MCF 10A (cell line): Measurements from ENCODE around the gene MVP. TPM values are rescaled to one million over a fixed set of nuclear protein-coding genes. Genes with fewer than 3 reads are reported as not detected.

ENCODE experiments used
- BruUV-seq: library from RNA; stranded (reverse); fragments of 400-500 nt; replicated peaks from 2 replicates; lab custom pipeline; 2021; lab: Mats Ljungman, UMichigan
- CTCF ChIA-PET: fragments of 300-600 bp; sonication (Branson Sonifier 250); formaldehyde crosslinking; extraction: SDS; loops from one replicate; lab custom pipeline; 2021; ENCODE audit warnings: antibody characterized with exemption, inconsistent platforms; lab: Yijun Ruan, JAX
- POLR2A ChIA-PET: fragments of 300-600, 350-650 bp; sonication (Branson Sonifier 250); formaldehyde crosslinking; extraction: SDS; loops from one replicate; lab custom pipeline; 2020; ENCODE audit warnings: antibody characterized with exemption, inconsistent platforms; lab: Yijun Ruan, JAX
- DNase-seq: peaks from one replicate; pipeline ENCODE4 v3.0.0-alpha.2; 2018; ENCODE audit not compliant: unreplicated experiment
- H3K27ac Mint-ChIP-seq: one replicate; pipeline ENCODE4 v1.8.0; 2022; ENCODE audit warnings: mild to moderate bottlenecking, low read depth, mixed read lengths; ENCODE audit not compliant: unreplicated experiment
- H3K27me3 Mint-ChIP-seq: one replicate; pipeline ENCODE4 v1.8.0; 2022; ENCODE audit warnings: mixed read lengths; ENCODE audit not compliant: insufficient read depth, unreplicated experiment
- H3K36me3 Mint-ChIP-seq: one replicate; pipeline ENCODE4 v1.8.0; 2022; ENCODE audit warnings: mild to moderate bottlenecking, moderate library complexity, mixed read lengths; ENCODE audit not compliant: insufficient read depth, unreplicated experiment
- H3K4me1 Mint-ChIP-seq: one replicate; pipeline ENCODE4 v1.8.0; 2022; ENCODE audit warnings: mixed read lengths; ENCODE audit not compliant: insufficient read depth, unreplicated experiment
- H3K4me3 Mint-ChIP-seq: one replicate; pipeline ENCODE4 v1.8.0; 2022; ENCODE audit warnings: mild to moderate bottlenecking, moderate library complexity, mixed read lengths; ENCODE audit not compliant: unreplicated experiment
- H3K9me3 Mint-ChIP-seq: one replicate; pipeline ENCODE4 v1.8.0; 2022; ENCODE audit warnings: mixed read lengths; ENCODE audit not compliant: unreplicated experiment
- CTCF ChIP-seq: fragments of 200-600 bp; IDR thresholded peaks from one replicate; pipeline ENCODE4 v1.8.0; 2022; ENCODE audit warnings: antibody characterized with exemption, mild to moderate bottlenecking; ENCODE audit not compliant: unreplicated experiment
- intact Hi-C: fragments of 100-400 bp; cut with micrococcal nuclease; formaldehyde crosslinking; loops from 2 replicates; pipeline ENCODE4 v1.14.1; 2022
- total RNA-seq: library from RNA; stranded (reverse); gene quantifications from 2 replicates; pipeline ENCODE4 v1.2.3, GENCODE V29; 2022

The MVP gene
- total RNA-seq, 1 experiment from 2014 or later = 56.5 TPM

- no peaks in the 10 kb centered on the region for H3K27me3 Mint-ChIP-seq
- peaks cover 43% of the 10 kb centered on the region for H3K4me1 Mint-ChIP-seq
- H3K27ac Mint-ChIP-seq = no peak overlapping the region
- intact Hi-C loops = no loop called here
- H3K4me3 Mint-ChIP-seq = peak overlapping the region; percentile 34
- ChIA-PET CTCF (no interaction called here), POLR2A (no interaction called here)
- peaks cover 36% of the 10 kb centered on the region for H3K36me3 Mint-ChIP-seq
- BruUV-seq = no TSS peak
- DNase-seq = no peak
- H3K9me3 Mint-ChIP-seq = no peaks in the 10 kb centered on the region
- no peak for TF ChIP-seq CTCF
Observed at GRCh38 chr16:29814592-29814991, 5.7 kb upstream of the MVP start.

DNA sequence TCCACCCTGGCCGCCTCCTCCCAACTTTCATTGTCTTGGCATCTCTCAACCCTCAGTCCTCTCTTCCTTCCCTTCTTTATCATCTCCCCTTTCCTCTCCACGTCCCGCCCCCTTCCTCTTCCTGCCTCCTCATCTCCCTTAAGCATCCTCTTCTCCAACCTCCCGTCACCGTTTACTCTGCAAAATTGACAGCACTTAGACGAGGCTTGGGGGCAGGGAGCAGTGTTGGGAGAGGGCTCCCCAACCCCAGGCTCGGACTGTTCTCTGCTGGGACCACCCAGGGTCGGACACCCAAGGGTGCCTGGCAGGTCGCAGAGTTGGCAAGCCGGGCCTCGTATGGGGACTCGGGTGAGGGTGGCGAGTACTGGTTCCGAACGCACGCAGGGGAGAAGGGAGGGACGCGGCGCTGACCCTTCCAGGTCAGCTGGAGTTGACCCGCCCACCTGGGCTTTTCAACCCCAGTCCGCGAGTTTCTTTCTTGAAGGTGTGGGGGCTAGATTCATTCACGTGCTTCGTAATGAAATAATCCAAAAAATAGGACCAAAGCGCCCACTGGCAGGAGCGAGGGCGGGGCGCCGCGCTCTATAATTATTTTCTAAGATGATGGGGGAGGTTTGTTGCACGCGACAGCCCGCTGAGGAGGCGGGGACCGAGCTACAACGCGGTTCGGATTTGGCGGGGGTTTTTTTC lies 5.1 kb upstream of the MVP start:
- CTCF ChIA-PET = interaction anchor here (0.7 to 5.9 kb wide), 8 partner anchors 7 to 182 kb away, joined by 3 to 50 read pairs (median 4); partner anchors contain the start of gene MAZ
- no peaks in the 10 kb centered on the region for H3K27me3 Mint-ChIP-seq
- peaks cover 47% of the 10 kb centered on the region for H3K4me1 Mint-ChIP-seq

DNA sequence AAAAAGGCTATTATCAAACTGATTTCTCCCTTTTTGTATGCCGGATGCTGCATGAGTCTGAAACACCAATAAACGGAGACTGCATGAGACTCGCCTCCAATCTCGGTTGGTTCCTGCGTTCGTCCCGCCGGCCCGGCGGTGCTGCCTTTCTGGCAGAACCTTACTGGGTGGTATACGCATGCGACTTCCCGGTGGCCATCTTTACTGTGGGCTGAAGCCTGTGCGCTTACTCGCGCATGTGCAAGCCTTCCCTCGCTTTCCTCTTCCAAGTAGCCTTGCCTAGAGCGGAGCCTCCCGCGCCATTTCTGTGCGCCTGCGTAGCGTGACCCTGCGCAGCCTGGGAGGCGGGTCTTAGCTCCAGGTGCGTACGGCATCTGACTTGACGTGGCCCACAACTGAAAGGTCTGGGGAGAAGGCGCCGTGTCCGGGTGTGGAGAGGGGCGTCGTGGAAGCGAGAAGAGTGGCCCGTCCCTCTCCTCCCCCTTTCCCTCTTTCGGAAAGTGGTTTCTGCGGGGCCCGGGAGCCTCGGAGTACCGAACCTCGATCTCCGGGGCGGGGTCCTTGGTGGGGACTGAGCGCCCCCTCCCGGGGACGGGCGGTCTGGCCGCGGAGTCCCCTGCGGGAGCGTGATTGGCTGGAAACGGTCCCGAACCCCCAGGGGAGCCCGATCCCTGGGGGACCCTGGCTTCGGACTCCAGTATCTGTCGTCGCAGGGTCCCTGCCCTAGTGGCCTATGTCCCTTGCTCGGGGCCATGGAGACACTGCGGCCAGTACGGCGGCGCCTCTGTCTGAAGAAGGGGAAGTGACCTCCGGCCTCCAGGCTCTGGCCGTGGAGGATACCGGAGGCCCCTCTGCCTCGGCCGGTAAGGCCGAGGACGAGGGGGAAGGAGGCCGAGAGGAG lies 4.2 kb upstream of the MVP start, which contains the start of gene PAGR1:
Gene PAGR1, plus strand, starts transcription at position 360 of the 901 bp plus-strand sequence. Its CDS starts 374 bp downstream, at position 734.
- DNase-seq = peak; percentile 98
- H3K36me3 Mint-ChIP-seq = peaks cover 30% of the 10 kb centered on the region
- peak within 1 kb of the TSS; percentile 94 for H3K27ac Mint-ChIP-seq
- ChIA-PET POLR2A (interaction anchor here (0.5 to 7.9 kb wide), 21 partner anchors 8 to 842 kb away, joined by 3 to 120 read pairs (median 4); partner anchors contain the start of genes ASPHD1, FBRS, HIRIP3 and KCTD13), CTCF (interaction anchor here (0.6 to 5.9 kb wide), 14 partner anchors 8 to 237 kb away, joined by 3 to 50 read pairs (median 4); partner anchors contain the start of gene MAZ)
- H3K9me3 Mint-ChIP-seq = no peaks in the 10 kb centered on the region
- TF ChIP-seq CTCF = peak; percentile 94
- TSS peak; percentile 22 for BruUV-seq
- peaks cover 38% of the 10 kb centered on the region for H3K4me1 Mint-ChIP-seq
- peak within 1 kb of the TSS; percentile 89 for H3K4me3 Mint-ChIP-seq
- intact Hi-C loops = loop anchor here (1.0 to 2.0 kb wide), 2 partner anchors 26 to 115 kb away; partner anchors contain the start of gene KIF22
- H3K27me3 Mint-ChIP-seq = no peaks in the 10 kb centered on the region

More for the DNA sequence above, 5.1 kb upstream of the MVP start:
- Mint-ChIP-seq H3K4me3 (peak overlapping the region; percentile 89), H3K9me3 (no peaks in the 10 kb centered on the region), H3K27ac (peak overlapping the region; percentile 94), H3K36me3 (peaks cover 31% of the 10 kb centered on the region)
- POLR2A ChIA-PET = interaction anchor here (0.5 to 7.9 kb wide), 16 partner anchors 8 to 843 kb away, joined by 3 to 120 read pairs (median 4); partner anchors contain the start of genes ASPHD1, FBRS, HIRIP3 and KCTD13
- DNase-seq = no peak
- intact Hi-C loops = no loop called here
- no peak for TF ChIP-seq CTCF
- BruUV-seq = no TSS peak
